ENCODE measurements around the gene FLYWCH1.

DNA sequence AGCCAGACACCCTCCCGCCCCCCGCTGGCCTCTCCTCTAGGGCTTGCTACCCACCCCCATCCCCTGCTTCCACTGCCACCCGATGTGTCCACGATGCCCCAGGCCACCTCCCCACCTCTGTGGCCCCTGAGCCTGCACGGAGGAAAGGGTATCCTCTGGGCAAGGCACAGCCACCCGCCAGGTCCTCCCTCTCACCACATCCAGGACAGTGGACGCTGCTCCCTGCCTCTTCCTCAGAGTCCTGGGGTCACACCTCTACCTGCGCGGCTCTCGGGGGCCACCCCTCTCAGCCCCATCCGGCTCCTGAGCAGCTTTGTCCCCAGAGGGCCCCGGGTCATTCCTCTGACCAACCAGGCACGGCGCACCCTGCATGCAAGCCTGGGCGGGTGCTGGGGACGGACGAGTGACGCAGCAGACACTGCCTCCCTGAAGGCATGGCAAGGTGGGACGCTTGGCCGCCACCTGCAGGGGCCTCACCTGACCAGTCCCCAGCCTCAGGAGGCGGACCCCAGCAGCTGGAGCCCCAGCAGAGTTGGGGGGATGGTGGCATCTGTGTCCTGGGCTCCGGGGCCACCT, 24.8 kb downstream of the FLYWCH1 start:
- TF ChIP-seq, protein P1, sequence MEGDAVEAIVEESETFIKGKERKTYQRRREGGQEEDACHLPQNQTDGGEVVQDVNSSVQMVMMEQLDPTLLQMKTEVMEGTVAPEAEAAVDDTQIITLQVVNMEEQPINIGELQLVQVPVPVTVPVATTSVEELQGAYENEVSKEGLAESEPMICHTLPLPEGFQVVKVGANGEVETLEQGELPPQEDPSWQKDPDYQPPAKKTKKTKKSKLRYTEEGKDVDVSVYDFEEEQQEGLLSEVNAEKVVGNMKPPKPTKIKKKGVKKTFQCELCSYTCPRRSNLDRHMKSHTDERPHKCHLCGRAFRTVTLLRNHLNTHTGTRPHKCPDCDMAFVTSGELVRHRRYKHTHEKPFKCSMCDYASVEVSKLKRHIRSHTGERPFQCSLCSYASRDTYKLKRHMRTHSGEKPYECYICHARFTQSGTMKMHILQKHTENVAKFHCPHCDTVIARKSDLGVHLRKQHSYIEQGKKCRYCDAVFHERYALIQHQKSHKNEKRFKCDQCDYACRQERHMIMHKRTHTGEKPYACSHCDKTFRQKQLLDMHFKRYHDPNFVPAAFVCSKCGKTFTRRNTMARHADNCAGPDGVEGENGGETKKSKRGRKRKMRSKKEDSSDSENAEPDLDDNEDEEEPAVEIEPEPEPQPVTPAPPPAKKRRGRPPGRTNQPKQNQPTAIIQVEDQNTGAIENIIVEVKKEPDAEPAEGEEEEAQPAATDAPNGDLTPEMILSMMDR (IDR thresholded peaks at IDR 0.05), result no peak
- no peak for TF ChIP-seq POLR2A (IDR thresholded peaks at IDR 0.05)
